ENCODE measurements around the gene CDK5. TPM values are rescaled to one million over a fixed set of nuclear protein-coding genes. Genes with fewer than 3 reads are reported as not detected.

CDK5 gene
- total and polyA plus RNA-seq, 2 donors (not counting 1 experiment from before 2014, with no cell fraction given): 8.2 to 8.4 TPM

DNA sequence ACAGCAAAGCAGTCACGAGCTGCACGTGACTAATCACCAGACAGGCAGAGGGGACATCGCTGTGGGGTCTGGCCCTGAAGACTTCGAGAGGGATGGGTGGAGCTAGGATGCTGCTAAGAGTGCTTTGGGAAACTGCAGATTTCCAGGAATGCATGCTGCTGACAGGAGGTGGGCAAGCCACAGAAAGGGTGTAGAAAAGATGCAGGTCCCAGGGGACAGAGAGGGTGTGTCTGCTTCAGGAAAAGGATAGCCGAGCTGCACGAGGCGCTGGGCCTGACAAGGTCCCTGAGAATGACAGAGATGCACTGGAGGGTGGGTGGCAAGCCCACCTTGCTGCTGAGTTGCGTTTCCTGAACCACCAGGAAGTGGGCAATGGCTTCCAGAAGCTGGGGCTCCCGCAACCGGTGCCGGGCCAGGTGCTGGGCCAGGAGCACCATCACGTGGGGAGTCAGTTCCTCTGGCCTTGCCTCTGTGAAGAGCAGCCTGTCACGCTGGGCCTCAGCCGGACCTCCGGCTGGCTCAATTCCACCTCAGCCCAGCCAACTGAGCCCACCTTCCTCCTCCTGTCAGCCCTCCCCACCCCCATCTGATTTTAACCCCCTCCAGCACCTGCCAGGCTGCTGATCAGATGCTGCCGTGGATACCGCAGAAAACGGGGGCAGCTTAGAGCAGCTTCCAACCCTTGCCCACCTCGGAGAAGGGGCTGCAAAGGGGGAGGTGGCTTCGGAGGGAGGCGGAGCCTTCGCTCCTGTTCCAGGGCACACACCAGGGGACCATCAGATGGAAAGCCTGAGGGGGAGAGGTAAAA, 20.7 kb upstream of the CDK5 start:
- peaks cover 26 to 39% of the 10 kb centered on the region in 2 donors for H3K4me1 ChIP-seq (ENCODE audit: control insufficient read depth in 2 of 2, insufficient read depth in 2 of 2, low read length in 2 of 2)
- Mint-ChIP-seq H3K27ac (peak overlapping the region; percentile 80), H3K27me3 (no peaks in the 10 kb centered on the region), H3K4me1 (peaks cover 34% of the 10 kb centered on the region), H3K9me3 (ENCODE audit: insufficient read depth) (no peaks in the 10 kb centered on the region), H3K4me3 (peak overlapping the region; percentile 87)
- TF ChIP-seq EZH2 (IDR thresholded peaks at IDR 0.05; ENCODE audit: borderline replicate concordance, insufficient read depth, low read depth, low read length, poor library complexity, severe bottlenecking): no peak
- TF ChIP-seq, protein P1, sequence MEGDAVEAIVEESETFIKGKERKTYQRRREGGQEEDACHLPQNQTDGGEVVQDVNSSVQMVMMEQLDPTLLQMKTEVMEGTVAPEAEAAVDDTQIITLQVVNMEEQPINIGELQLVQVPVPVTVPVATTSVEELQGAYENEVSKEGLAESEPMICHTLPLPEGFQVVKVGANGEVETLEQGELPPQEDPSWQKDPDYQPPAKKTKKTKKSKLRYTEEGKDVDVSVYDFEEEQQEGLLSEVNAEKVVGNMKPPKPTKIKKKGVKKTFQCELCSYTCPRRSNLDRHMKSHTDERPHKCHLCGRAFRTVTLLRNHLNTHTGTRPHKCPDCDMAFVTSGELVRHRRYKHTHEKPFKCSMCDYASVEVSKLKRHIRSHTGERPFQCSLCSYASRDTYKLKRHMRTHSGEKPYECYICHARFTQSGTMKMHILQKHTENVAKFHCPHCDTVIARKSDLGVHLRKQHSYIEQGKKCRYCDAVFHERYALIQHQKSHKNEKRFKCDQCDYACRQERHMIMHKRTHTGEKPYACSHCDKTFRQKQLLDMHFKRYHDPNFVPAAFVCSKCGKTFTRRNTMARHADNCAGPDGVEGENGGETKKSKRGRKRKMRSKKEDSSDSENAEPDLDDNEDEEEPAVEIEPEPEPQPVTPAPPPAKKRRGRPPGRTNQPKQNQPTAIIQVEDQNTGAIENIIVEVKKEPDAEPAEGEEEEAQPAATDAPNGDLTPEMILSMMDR (IDR thresholded peaks at IDR 0.05): no peak
- H3K27ac ChIP-seq (ENCODE audit: low read length in 2 of 2): no peak overlapping the region
- no peaks in the 10 kb centered on the region for H3K9me3 ChIP-seq (ENCODE audit: control extremely low read depth in 1 of 3, control insufficient read depth in 2 of 3, insufficient read depth in 1 of 3, low read length in 2 of 3)
- ChIA-PET POLR2A (interaction anchor here (0.6 kb wide), 1 partner anchor 20 kb away, joined by 8 read pairs; no protein-coding TSS in a partner anchor), CTCF (no interaction called here)
- H3K79me2 ChIP-seq (ENCODE audit: control insufficient read depth, insufficient read depth, low read length): peaks cover 39% of the 10 kb centered on the region
- 80% methylated on average over 21 of the region's 22 CpGs for WGBS (ENCODE audit: insufficient coverage)
- intact Hi-C loops (cut with micrococcal nuclease): no loop called here
- H3K4me3 ChIP-seq (ENCODE audit: control extremely low read depth in 1 of 5, extremely low read depth in 1 of 5, insufficient read depth in 1 of 5, low read depth in 2 of 5, low read length in 4 of 5): no peak overlapping the region
- H4K20me1 ChIP-seq (ENCODE audit: control insufficient read depth, insufficient read depth, low read length, poor library complexity, severe bottlenecking): peaks cover 26% of the 10 kb centered on the region
- no peak overlapping the region for H2AFZ ChIP-seq (ENCODE audit: insufficient read depth, low read depth, low read length, poor library complexity, severe bottlenecking)
- H3K4me2 ChIP-seq (replicated peaks; ENCODE audit: low read depth, low read length, poor library complexity, severe bottlenecking): no peak overlapping the region
- H3K27me3 ChIP-seq (replicated peaks in 1 of 4; ENCODE audit: control extremely low read depth in 1 of 4, control insufficient read depth in 3 of 4, insufficient read depth in 4 of 4, low read length in 3 of 4): no peaks in the 10 kb centered on the region
- no peak for ATAC-seq (ENCODE audit: low read depth)
- no peak overlapping the region for H3K9ac ChIP-seq (ENCODE audit: low read length)
- H3K36me3 ChIP-seq (replicated peaks in 1 of 2; ENCODE audit: control extremely low read depth in 1 of 2, control insufficient read depth in 1 of 2, extremely low read depth in 1 of 2, insufficient read depth in 2 of 2, low read length in 1 of 2): peaks cover 0 to 15% of the 10 kb centered on the region in 2 experiments
- peak; percentile 21 for DNase-seq

DNA sequence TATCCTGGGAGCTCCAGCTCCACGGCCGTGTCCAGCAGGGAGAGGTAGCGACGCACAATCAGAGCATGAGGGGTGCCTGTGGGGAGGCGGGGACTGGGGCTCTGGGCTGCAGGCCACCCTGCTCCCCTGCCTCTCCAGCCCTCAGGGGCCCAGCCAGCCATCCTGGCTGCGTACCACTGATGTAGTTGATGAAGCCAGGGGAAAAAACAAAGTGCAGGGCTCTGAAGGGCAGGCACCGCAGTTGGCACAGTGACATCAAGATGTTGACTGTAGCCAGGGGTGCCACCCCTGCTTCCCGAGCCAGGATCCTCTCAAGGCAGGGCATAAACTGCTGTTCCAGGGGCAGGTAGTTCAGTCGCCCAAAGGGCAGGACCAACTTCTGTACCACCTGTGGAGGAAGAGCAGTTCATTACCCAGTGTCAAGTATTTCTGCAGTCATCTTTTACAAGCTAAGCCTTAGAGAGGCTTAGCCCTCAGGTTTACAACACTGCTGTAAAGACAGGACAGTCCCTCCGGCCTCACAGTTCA, 20.1 kb upstream of the CDK5 start:
- peak overlapping the region; percentile 80 for H3K27ac Mint-ChIP-seq
- H3K4me3 Mint-ChIP-seq: peak overlapping the region; percentile 87
- CTCF ChIA-PET: interaction anchor here (1.5 kb wide), 1 partner anchor 10 kb away, joined by 4 read pairs; no protein-coding TSS in a partner anchor
- H3K4me2 ChIP-seq (replicated peaks; ENCODE audit: low read depth, low read length, poor library complexity, severe bottlenecking): no peak overlapping the region
- H3K9me3 ChIP-seq (ENCODE audit: control extremely low read depth in 1 of 3, control insufficient read depth in 2 of 3, insufficient read depth in 1 of 3, low read length in 2 of 3): no peaks in the 10 kb centered on the region
- no peak overlapping the region for H3K4me3 ChIP-seq (ENCODE audit: control extremely low read depth in 1 of 5, extremely low read depth in 1 of 5, insufficient read depth in 1 of 5, low read depth in 2 of 5, low read length in 4 of 5)
- intact Hi-C loops (cut with micrococcal nuclease): no loop called here
- H3K27me3 ChIP-seq (replicated peaks in 1 of 4; ENCODE audit: control extremely low read depth in 1 of 4, control insufficient read depth in 3 of 4, insufficient read depth in 4 of 4, low read length in 3 of 4): no peaks in the 10 kb centered on the region
- no peaks in the 10 kb centered on the region for H3K9me3 Mint-ChIP-seq (ENCODE audit: insufficient read depth)
- peaks cover 30% of the 10 kb centered on the region for H3K4me1 Mint-ChIP-seq
- no peak for TF ChIP-seq EZH2 (IDR thresholded peaks at IDR 0.05; ENCODE audit: borderline replicate concordance, insufficient read depth, low read depth, low read length, poor library complexity, severe bottlenecking)
- TF ChIP-seq, protein P1 (IDR thresholded peaks at IDR 0.05): no peak
- peaks cover 34% of the 10 kb centered on the region for H3K79me2 ChIP-seq (ENCODE audit: control insufficient read depth, insufficient read depth, low read length)
- H3K36me3 ChIP-seq (replicated peaks in 1 of 2; ENCODE audit: control extremely low read depth in 1 of 2, control insufficient read depth in 1 of 2, extremely low read depth in 1 of 2, insufficient read depth in 2 of 2, low read length in 1 of 2): peaks cover 0 to 15% of the 10 kb centered on the region in 2 experiments
- POLR2A ChIA-PET: interaction anchor here (0.6 kb wide), 1 partner anchor 21 kb away, joined by 8 read pairs; no protein-coding TSS in a partner anchor
- no peak overlapping the region for H3K27ac ChIP-seq (ENCODE audit: low read length in 2 of 2)
- H2AFZ ChIP-seq (ENCODE audit: insufficient read depth, low read depth, low read length, poor library complexity, severe bottlenecking): no peak overlapping the region
- 93% methylated on average over 10 of the region's 10 CpGs for WGBS (ENCODE audit: insufficient coverage)
- no peak overlapping the region for H3K9ac ChIP-seq (ENCODE audit: low read length)
- no peak for ATAC-seq (ENCODE audit: low read depth)
- no peak for DNase-seq
- H4K20me1 ChIP-seq (ENCODE audit: control insufficient read depth, insufficient read depth, low read length, poor library complexity, severe bottlenecking): peaks cover 26% of the 10 kb centered on the region
- H3K27me3 Mint-ChIP-seq: no peaks in the 10 kb centered on the region
- peaks cover 26 to 38% of the 10 kb centered on the region in 2 donors for H3K4me1 ChIP-seq (ENCODE audit: control insufficient read depth in 2 of 2, insufficient read depth in 2 of 2, low read length in 2 of 2)
